Keratinocyte (primary cell): ENCODE data around the gene TRIP13. TPM values are rescaled to one million over a fixed set of nuclear protein-coding genes. Genes with fewer than 3 reads are reported as not detected.

Source experiments
- DNase-seq: peaks from one replicate; pipeline ENCODE4 v3.0.0-alpha.2; 2011; ENCODE audit warnings: low read depth, missing footprints, low spot score
- FAIRE-seq: peaks from 2 replicates; lab custom pipeline; 2011; peaks lifted over from hg19 to GRCh38; lab: Jason Lieb, UNC
- H2AFZ ChIP-seq: 2 replicates; pipeline ENCODE4 v1.6.0; 2012; ENCODE audit warnings: low read length, control low read depth, inconsistent platforms; ENCODE audit not compliant: control insufficient read depth
- H3K27ac ChIP-seq: 2 replicates; pipeline ENCODE4 v1.5.1; 2011; ENCODE audit warnings: low read length; ENCODE audit not compliant: control insufficient read depth, insufficient read depth
- H3K27me3 ChIP-seq: 3 replicates; pipeline ENCODE4 v1.6.0; 2011; ENCODE audit warnings: low read length; ENCODE audit not compliant: control insufficient read depth, insufficient read depth; ENCODE audit errors: extremely low read depth
- H3K36me3 ChIP-seq, 2 experiments: 2 replicates in 1 of 2; 3 replicates in 1 of 2; pipeline ENCODE4 v1.5.1; 2011; ENCODE audit warnings: low read length in 2 of 2, mild to moderate bottlenecking in 1 of 2; ENCODE audit not compliant: control insufficient read depth in 2 of 2, insufficient read depth in 2 of 2; ENCODE audit errors: extremely low read depth in 1 of 2
- H3K4me1 ChIP-seq: 3 replicates; pipeline ENCODE4 v1.5.1; 2011; ENCODE audit warnings: low read length; ENCODE audit not compliant: control insufficient read depth, insufficient read depth; ENCODE audit errors: extremely low read depth
- H3K4me2 ChIP-seq: 3 replicates; pipeline ENCODE4 v1.6.0; 2011; ENCODE audit warnings: low read depth, low read length; ENCODE audit not compliant: control insufficient read depth, insufficient read depth; ENCODE audit errors: extremely low read depth
- H3K4me3 ChIP-seq, 3 experiments: fragments of 200-600 bp in 1 of 3; sonication (generic) in 1 of 3; 2 replicates in 2 of 3; 3 replicates in 1 of 3; pipeline ENCODE4 v1.5.1; 2011 to 2016; ENCODE audit warnings: low read length in 3 of 3, mild to moderate bottlenecking in 3 of 3, control low read depth in 2 of 3, inconsistent platforms in 1 of 3, low read depth in 1 of 3, mixed read lengths in 1 of 3, mixed run types in 1 of 3, moderate library complexity in 1 of 3; ENCODE audit not compliant: control insufficient read depth in 2 of 3, insufficient read depth in 2 of 3; ENCODE audit errors: extremely low read depth in 1 of 3
- H3K79me2 ChIP-seq: 2 replicates; pipeline ENCODE4 v1.6.0; 2012; ENCODE audit warnings: low read length; ENCODE audit not compliant: control insufficient read depth, insufficient read depth
- H3K9ac ChIP-seq: 3 replicates; pipeline ENCODE4 v1.6.0; 2011; ENCODE audit warnings: low read length; ENCODE audit not compliant: control insufficient read depth, insufficient read depth; ENCODE audit errors: extremely low read depth
- H3K9me1 ChIP-seq: 3 replicates; pipeline ENCODE4 v1.6.0; 2011; ENCODE audit warnings: low read length; ENCODE audit not compliant: control insufficient read depth, insufficient read depth; ENCODE audit errors: extremely low read depth
- H3K9me3 ChIP-seq: 2 replicates; pipeline ENCODE4 v1.5.1; 2012; ENCODE audit warnings: low read depth, low read length; ENCODE audit not compliant: control insufficient read depth
- H4K20me1 ChIP-seq: 3 replicates; pipeline ENCODE4 v1.6.0; 2011; ENCODE audit warnings: low read length; ENCODE audit not compliant: control insufficient read depth, insufficient read depth; ENCODE audit errors: extremely low read depth
- CTCF ChIP-seq, 3 experiments: IDR thresholded peaks in 1 of 3; conservative IDR thresholded peaks in 1 of 3; optimal IDR thresholded peaks in 1 of 3; 2 replicates in 2 of 3; 3 replicates in 1 of 3; pipeline versions ENCODE3 to v1.5.1; 2011; ENCODE audit warnings: low read length in 3 of 3, mild to moderate bottlenecking in 3 of 3, moderate library complexity in 2 of 3, control low read depth in 1 of 3, inconsistent platforms in 1 of 3; ENCODE audit not compliant: insufficient read depth in 2 of 3; ENCODE audit errors: extremely low read depth in 1 of 3
- EZH2 ChIP-seq: IDR thresholded peaks from one replicate; pipeline ENCODE4 v1.6.1; 2012; ENCODE audit warnings: inconsistent platforms, mild to moderate bottlenecking, low read length, moderate library complexity
- dilution Hi-C: fragments of 300-500 bp; cut with MboI; formaldehyde crosslinking; loops from one replicate; pipeline ENCODE4 v1.7.0; 2020; ENCODE audit warnings: low sequenced_read_pairs; ENCODE audit not compliant: extremely low pct_ligation_motif_present
- polyA plus RNA-seq, 5 experiments: library from polyadenylated mRNA; depleted of rRNA in 3 of 5; stranded (reverse) in 3 of 5; stranded (forward) in 1 of 5; unstranded in 1 of 5; fragments of >200 nt; gene quantifications; 1 replicate in 1 of 5; 2 replicates in 3 of 5; 3 replicates in 1 of 5; pipeline versions ENCODE4 v1.2.1 to v1.2.3, GENCODE V29; 2011 to 2012; ENCODE audit warnings: missing spikeins in 2 of 5, low read depth in 1 of 5, low replicate concordance in 1 of 5

The TRIP13 gene
- polyA plus RNA-seq, 1 donor (not counting 4 experiments of a cell fraction or from before 2014, with no cell fraction given): 37.8 TPM

- peaks cover 7% of the 10 kb centered on the region for H3K4me1 ChIP-seq
- no peak for TF ChIP-seq EZH2
- TF ChIP-seq CTCF (optimal IDR thresholded peaks at IDR 0.05 in 1 of 3, IDR thresholded peaks at IDR 0.05 in 1 of 3, conservative IDR thresholded peaks at IDR 0.05 in 1 of 3; ENCODE audit: extremely low read depth in 1 of 3, insufficient read depth in 2 of 3, low read length in 3 of 3): no peak
- H3K36me3 ChIP-seq: peaks cover 26 to 36% of the 10 kb centered on the region in 2 experiments
- no peaks in the 10 kb centered on the region for H3K79me2 ChIP-seq
- DNase-seq: no peak
- dilution Hi-C loops: no loop called here
- no peaks in the 10 kb centered on the region for H3K27me3 ChIP-seq
- no peak overlapping the region for H2AFZ ChIP-seq
- H3K9me3 ChIP-seq: no peaks in the 10 kb centered on the region
- H3K9ac ChIP-seq: no peak overlapping the region
- H4K20me1 ChIP-seq: peaks cover 5% of the 10 kb centered on the region
- H3K27ac ChIP-seq: no peak overlapping the region
- no peak overlapping the region for H3K4me2 ChIP-seq
- no peak overlapping the region for H3K4me3 ChIP-seq
- no peaks in the 10 kb centered on the region for H3K9me1 ChIP-seq
- FAIRE-seq: no peak
Observed at GRCh38 chr5:865168-865521, 27.5 kb upstream of the TRIP13 start.

- no peak overlapping the region for H3K27ac ChIP-seq
- FAIRE-seq (no peak), DNase-seq (no peak)
- peaks cover 5% of the 10 kb centered on the region for H4K20me1 ChIP-seq
- H2AFZ ChIP-seq: no peak overlapping the region
- H3K27me3 ChIP-seq: no peaks in the 10 kb centered on the region
- TF ChIP-seq EZH2 (no peak), CTCF (optimal IDR thresholded peaks at IDR 0.05 in 1 of 3, IDR thresholded peaks at IDR 0.05 in 1 of 3, conservative IDR thresholded peaks at IDR 0.05 in 1 of 3; ENCODE audit: extremely low read depth in 1 of 3, insufficient read depth in 2 of 3, low read length in 3 of 3) (no peak)
- H3K4me2 ChIP-seq: no peak overlapping the region
- H3K36me3 ChIP-seq: peaks cover 28 to 41% of the 10 kb centered on the region in 2 experiments
- peaks cover 7% of the 10 kb centered on the region for H3K4me1 ChIP-seq
- no peaks in the 10 kb centered on the region for H3K9me1 ChIP-seq
- no peak overlapping the region for H3K4me3 ChIP-seq
- H3K9me3 ChIP-seq: no peaks in the 10 kb centered on the region
- no peaks in the 10 kb centered on the region for H3K79me2 ChIP-seq
- no peak overlapping the region for H3K9ac ChIP-seq
- dilution Hi-C loops: no loop called here
Observed at GRCh38 chr5:865771-866170, 26.9 kb upstream of the TRIP13 start.
